ENCODE measurements around the gene DHRSX.

DNA sequence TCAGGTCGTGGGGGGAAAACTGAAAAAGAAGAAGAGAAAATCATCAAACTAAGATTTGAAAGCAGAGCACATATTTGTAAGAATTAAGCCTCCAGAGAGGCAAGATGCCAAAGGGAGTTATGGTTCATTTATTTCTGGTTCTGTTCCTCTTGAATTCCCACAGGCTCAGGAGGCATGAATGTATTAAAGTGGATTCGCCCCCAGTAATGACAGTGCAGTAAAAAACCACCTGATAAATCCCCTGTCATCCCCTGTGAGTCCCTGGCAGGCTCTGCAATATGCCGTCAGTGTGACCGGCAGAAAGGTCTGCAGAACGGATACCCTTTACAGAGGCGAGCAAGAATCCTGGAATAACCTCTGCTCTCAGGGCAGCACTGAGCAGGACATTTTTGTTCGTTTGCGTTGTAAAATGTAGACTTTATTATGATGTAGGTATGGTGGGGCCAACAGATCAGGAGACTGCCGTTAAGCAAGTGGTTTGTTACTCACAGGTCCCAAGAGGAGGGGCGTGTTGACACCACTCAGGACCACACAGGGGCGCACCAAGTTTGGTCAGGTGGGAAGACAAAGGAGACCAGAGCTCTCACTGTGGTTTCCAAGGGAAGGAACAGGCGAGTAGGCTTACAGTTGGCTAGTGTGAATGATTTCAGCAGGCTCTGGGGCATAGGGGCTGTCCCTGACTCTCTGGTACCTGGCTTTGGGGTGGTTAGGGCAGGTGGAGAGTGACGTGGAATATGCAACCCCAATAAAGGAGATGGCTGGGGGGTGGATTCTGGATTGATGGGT lies 75.3 kb downstream of the DHRSX start:
- no peak for TF ChIP-seq EZH2 (IDR thresholded peaks at IDR 0.05; ENCODE audit: low read depth, low read length, severe bottlenecking)
- TF ChIP-seq POLR2A (IDR thresholded peaks at IDR 0.05; ENCODE audit: control extremely low read depth in 1 of 2, low read depth in 2 of 2, low read length in 2 of 2): no peak
- TF ChIP-seq, protein P1, sequence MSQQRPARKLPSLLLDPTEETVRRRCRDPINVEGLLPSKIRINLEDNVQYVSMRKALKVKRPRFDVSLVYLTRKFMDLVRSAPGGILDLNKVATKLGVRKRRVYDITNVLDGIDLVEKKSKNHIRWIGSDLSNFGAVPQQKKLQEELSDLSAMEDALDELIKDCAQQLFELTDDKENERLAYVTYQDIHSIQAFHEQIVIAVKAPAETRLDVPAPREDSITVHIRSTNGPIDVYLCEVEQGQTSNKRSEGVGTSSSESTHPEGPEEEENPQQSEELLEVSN (IDR thresholded peaks at IDR 0.05): no peak
